K562 (cell line): ENCODE measurements around the gene SARS1. TPM values are rescaled to one million over a fixed set of nuclear protein-coding genes. Genes with fewer than 3 reads are reported as not detected.

Experiments
- CHD4 ChIP-seq: fragments of 200-600 bp; sonication (generic); IDR thresholded peaks from 3 replicates; pipeline ENCODE4 v1.6.1; 2012; ENCODE audit warnings: low read depth, mild to moderate bottlenecking, mixed read lengths, low read length, inconsistent platforms; ENCODE audit not compliant: insufficient read depth, insufficient replicate concordance, poor library complexity, severe bottlenecking
- CREB3 ChIP-seq: fragments of 450-650 bp; conservative IDR thresholded peaks from 2 replicates; pipeline ENCODE4 v1.6.1; 2016; ENCODE audit warnings: missing genetic modification characterization, low read depth, mild to moderate bottlenecking, missing compliant biosample characterization, moderate library complexity
- DACH1 ChIP-seq: fragments of 450-650 bp; IDR thresholded peaks from 2 replicates; pipeline ENCODE4 v1.6.1; 2018; ENCODE audit not compliant: partially characterized antibody
- GTF2F1 ChIP-seq: IDR thresholded peaks from 2 replicates; pipeline ENCODE4 v1.6.1; 2011; ENCODE audit warnings: low read depth, low read length, improper control_type of control experiment
- MBD1 ChIP-seq: fragments of 250-450 bp; sonication (Bioruptor Pico); IDR thresholded peaks from 2 replicates; pipeline ENCODE4 v1.8.0; 2022; ENCODE audit warnings: inconsistent platforms
- MTA1 ChIP-seq: fragments of 450-650 bp; IDR thresholded peaks from 2 replicates; pipeline ENCODE4 v1.6.1; 2017; ENCODE audit warnings: borderline replicate concordance
- NCOA4 ChIP-seq: fragments of 450-650 bp; IDR thresholded peaks from 2 replicates; pipeline ENCODE4 v1.6.1; 2018; ENCODE audit warnings: mild to moderate bottlenecking; ENCODE audit not compliant: partially characterized antibody
- NFRKB ChIP-seq: fragments of 450-650 bp; IDR thresholded peaks from 2 replicates; pipeline ENCODE4 v1.6.1; 2016; ENCODE audit warnings: low read depth
- POLR2AphosphoS2 ChIP-seq: IDR thresholded peaks from 2 replicates; pipeline ENCODE4 v1.6.1; 2012; ENCODE audit warnings: low read length, improper control_type of control experiment
- SMARCA5 ChIP-seq: fragments of 450-650 bp; IDR thresholded peaks from 2 replicates; pipeline ENCODE4 v1.6.1; 2016
- SNAPC5 ChIP-seq: fragments of 250-450 bp; sonication (Bioruptor Pico); IDR thresholded peaks from 2 replicates; pipeline ENCODE4 v1.8.0; 2021; ENCODE audit warnings: moderate library complexity, mild to moderate bottlenecking, inconsistent platforms
- TFAM ChIP-seq: fragments of 250-450 bp; sonication (Bioruptor Pico); conservative IDR thresholded peaks from 2 replicates; pipeline ENCODE4 v1.5.0; 2021; ENCODE audit warnings: mild to moderate bottlenecking, moderate library complexity
- USF2 ChIP-seq: sonication (generic); formaldehyde crosslinking; IDR thresholded peaks from 2 replicates; pipeline ENCODE4 v1.5.0; 2020; ENCODE audit warnings: missing genetic modification reagents
- YY1 ChIP-seq, 3 experiments: IDR thresholded peaks; 2 replicates each; pipeline ENCODE4 v1.6.1; 2011; ENCODE audit warnings: low read length in 2 of 3, mild to moderate bottlenecking in 2 of 3, moderate library complexity in 2 of 3, borderline replicate concordance in 1 of 3, control low read depth in 1 of 3, low read depth in 1 of 3; ENCODE audit not compliant: insufficient read depth in 3 of 3, insufficient replicate concordance in 2 of 3, control insufficient read depth in 1 of 3, insufficient read length in 1 of 3; ENCODE audit errors: extremely low read depth in 1 of 3
- ZBTB11 ChIP-seq, 3 experiments: fragments of 200-800 bp in 1 of 3; fragments of 250-450 bp in 1 of 3; fragments of 450-650 bp in 1 of 3; sonication (Bioruptor Pico) in 1 of 3; sonication (Bioruptor generic) in 1 of 3; formaldehyde crosslinking in 1 of 3; IDR thresholded peaks; 2 replicates each; pipeline versions ENCODE4 v1.6.1 to v1.8.0; 2016 to 2022; ENCODE audit warnings: mild to moderate bottlenecking in 2 of 3, missing genetic modification characterization in 2 of 3, missing compliant biosample characterization in 1 of 3, moderate library complexity in 1 of 3
- ZNF696 ChIP-seq: fragments of 250-450 bp; sonication (Bioruptor Pico); conservative IDR thresholded peaks from 2 replicates; pipeline ENCODE4 v1.4.0; 2020; ENCODE audit warnings: mild to moderate bottlenecking, moderate library complexity
- polyA plus RNA-seq, 8 experiments: library from polyadenylated mRNA; depleted of rRNA in 4 of 8; stranded (reverse) in 5 of 8; unstranded in 3 of 8; fragments of >200 nt; fragmentation: Nextera tagmentation in 2 of 8; fragmentation: Illumina TruSeq in 1 of 8; extraction: Ambion mirVana in 2 of 8; extraction: Trizol in 1 of 8; gene quantifications; 2 replicates each; pipeline versions ENCODE4 v1.2.1 to v1.2.3, GENCODE V29; 2011 to 2014; ENCODE audit warnings: inconsistent platforms in 1 of 8, missing spikeins in 1 of 8
- total RNA-seq, 7 experiments: library from RNA; depleted of rRNA in 6 of 7; stranded (reverse); fragments of >200 nt in 6 of 7; fragmentation: Illumina TruSeq in 2 of 7; extraction: Trizol in 2 of 7; gene quantifications; 2 replicates each; pipeline versions ENCODE4 v1.2.1 to v1.2.3, GENCODE V29; 2011 to 2021; ENCODE audit warnings: low replicate concordance in 1 of 7

SARS1 gene
- total and polyA plus RNA-seq, 9 of the 15 experiments (the other 6 are each of a cell fraction or from before 2014, with no cell fraction given) = 221 to 623 (median 254) TPM

GRCh38 chr1:109240158-109241152, 26.7 kb downstream of the SARS1 start (continued):
- TF ChIP-seq ZBTB11 (CRISPR knock-in tag; IDR thresholded peaks at IDR 0.05) = peak in 1 of 3 experiments; percentile 81; a peak in 1 of 6 replicates
- peak; percentile 77 for TF ChIP-seq POLR2AphosphoS2
- TF ChIP-seq NCOA4 = no peak
- no peak for TF ChIP-seq DACH1
- no peak for TF ChIP-seq CHD4
- TF ChIP-seq GTF2F1 = no peak
- no peak for TF ChIP-seq ZNF696 (CRISPR knock-in tag)
- TF ChIP-seq SMARCA5 = no peak
- no peak for TF ChIP-seq MBD1 (CRISPR knock-in tag)
- no peak for TF ChIP-seq MTA1
- TF ChIP-seq YY1 (IDR thresholded peaks at IDR 0.05; ENCODE audit: borderline replicate concordance in 1 of 3, control insufficient read depth in 1 of 3, extremely low read depth in 1 of 3, insufficient read depth in 3 of 3, insufficient read length in 1 of 3, insufficient replicate concordance in 2 of 3, low read depth in 1 of 3, low read length in 2 of 3) = no peak
- TF ChIP-seq CREB3 (tag) = no peak
- no peak for TF ChIP-seq TFAM (CRISPR knock-in tag)
- TF ChIP-seq NFRKB = no peak
- no peak for TF ChIP-seq SNAPC5 (CRISPR knock-in tag)
- no peak for TF ChIP-seq USF2 (CRISPR knock-in tag)
